BLaER1 treated with 17β-estradiol and CSF1 and Interleukin-3, amounts not matched to agents 10 nM and 100 nM (cell line): Measurements from ENCODE around the gene FKBP3.

Experiments used
- H3K27ac ChIP-seq, 11 experiments: shearing (Covaris generic); formaldehyde crosslinking; 2 replicates each; pipeline ENCODE4 v1.8.1; 2022
- H3K27me3 ChIP-seq, 11 experiments: shearing (Covaris generic); formaldehyde crosslinking; 2 replicates each; pipeline ENCODE4 v1.8.1; 2022
- H3K36me3 ChIP-seq, 11 experiments: shearing (Covaris generic); formaldehyde crosslinking; 2 replicates each; pipeline ENCODE4 v1.8.1; 2022
- H3K4me1 ChIP-seq, 10 experiments: shearing (Covaris generic); formaldehyde crosslinking; 2 replicates each; pipeline ENCODE4 v1.8.1; 2022
- H3K4me2 ChIP-seq, 11 experiments: shearing (Covaris generic); formaldehyde crosslinking; 2 replicates each; pipeline ENCODE4 v1.8.1; 2022
- H3K4me3 ChIP-seq, 10 experiments: shearing (Covaris generic); formaldehyde crosslinking; 2 replicates each; pipeline ENCODE4 v1.8.1; 2022
- H3K9ac ChIP-seq, 11 experiments: shearing (Covaris generic); formaldehyde crosslinking; 2 replicates each; pipeline ENCODE4 v1.8.1; 2022
- H3K9me3 ChIP-seq, 11 experiments: shearing (Covaris generic); formaldehyde crosslinking; replicated peaks in 1 of 11; 2 replicates each; pipeline ENCODE4 v1.8.1; 2022
- H4K20me1 ChIP-seq, 11 experiments: shearing (Covaris generic); formaldehyde crosslinking; 2 replicates each; pipeline ENCODE4 v1.8.1; 2022
- Cebpa-rat ChIP-seq, 11 experiments: shearing (Covaris generic); IDR thresholded peaks; 2 replicates each; pipeline ENCODE4 v1.8.1; 2022

The FKBP3 gene

DNA sequence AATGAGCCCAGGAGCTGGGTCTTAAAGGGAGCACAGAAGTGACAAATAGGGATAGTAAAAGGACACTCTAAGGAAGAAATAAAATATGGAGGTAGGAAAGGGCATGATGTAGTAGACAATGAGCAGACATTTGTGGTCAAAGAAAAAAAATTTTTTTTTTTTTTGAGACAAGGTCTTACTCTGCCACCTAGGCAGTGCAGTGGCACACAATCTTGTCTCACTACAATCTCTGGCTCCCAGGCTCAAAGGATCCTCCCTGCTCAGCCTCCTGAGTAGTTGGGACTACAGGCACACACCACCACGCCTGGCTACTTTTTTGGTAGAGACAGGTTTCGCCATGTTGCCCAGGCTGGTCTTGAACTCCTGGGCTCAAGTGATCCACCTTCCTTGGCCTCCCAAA lies 8.5 kb downstream of the FKBP3 start:
- H3K27me3 ChIP-seq: no peaks in the 10 kb centered on the region
- peaks cover 0 to 6% (median 1%) of the 10 kb centered on the region in 10 experiments; a peak in 8 of 20 replicates for H3K4me1 ChIP-seq
- H3K36me3 ChIP-seq: peaks cover 83 to 99% (median 86%) of the 10 kb centered on the region in 11 experiments
- H3K27ac ChIP-seq: no peak overlapping the region
- no peak overlapping the region for H3K4me3 ChIP-seq
- peaks cover 0 to 9% (median 0%) of the 10 kb centered on the region in 11 experiments; a peak in 4 of 22 replicates for H4K20me1 ChIP-seq
- TF ChIP-seq Cebpa-rat (IDR thresholded peaks at IDR 0.05): no peak
- H3K9me3 ChIP-seq: no peaks in the 10 kb centered on the region
- H3K9ac ChIP-seq: no peak overlapping the region
- no peak overlapping the region for H3K4me2 ChIP-seq

DNA sequence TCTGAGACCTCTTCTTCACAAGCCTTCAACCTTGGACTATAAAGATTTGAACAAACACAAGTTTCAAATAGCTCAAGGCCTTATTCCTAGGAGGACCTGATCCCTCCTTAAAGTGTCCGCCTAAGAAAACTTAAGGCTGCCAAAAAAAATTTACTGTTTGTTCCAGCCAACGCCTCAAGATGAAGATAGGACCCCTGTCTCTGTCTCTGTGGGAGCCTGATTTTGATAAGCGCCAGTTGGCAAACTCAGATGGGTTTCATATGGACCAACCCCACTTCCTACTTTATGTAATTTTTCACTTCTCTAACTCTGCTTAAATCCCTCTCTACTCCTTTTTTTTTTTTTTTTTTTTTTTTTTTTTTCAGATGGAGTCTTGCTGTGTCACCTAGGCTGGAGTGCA lies 11.0 kb downstream of the FKBP3 start:
- Histone ChIP-seq H3K9ac (no peak overlapping the region), H3K36me3 (peaks cover 88 to 100% (median 97%) of the 10 kb centered on the region in 11 experiments), H3K4me2 (no peak overlapping the region), H3K27ac (no peak overlapping the region), H3K4me1 (no peaks in the 10 kb centered on the region), H3K9me3 (no peaks in the 10 kb centered on the region), H3K4me3 (no peak overlapping the region), H4K20me1 (peaks cover 0 to 6% (median under 1%) of the 10 kb centered on the region in 11 experiments; a peak in 6 of 22 replicates), H3K27me3 (no peaks in the 10 kb centered on the region)
- no peak for TF ChIP-seq Cebpa-rat (IDR thresholded peaks at IDR 0.05)

DNA sequence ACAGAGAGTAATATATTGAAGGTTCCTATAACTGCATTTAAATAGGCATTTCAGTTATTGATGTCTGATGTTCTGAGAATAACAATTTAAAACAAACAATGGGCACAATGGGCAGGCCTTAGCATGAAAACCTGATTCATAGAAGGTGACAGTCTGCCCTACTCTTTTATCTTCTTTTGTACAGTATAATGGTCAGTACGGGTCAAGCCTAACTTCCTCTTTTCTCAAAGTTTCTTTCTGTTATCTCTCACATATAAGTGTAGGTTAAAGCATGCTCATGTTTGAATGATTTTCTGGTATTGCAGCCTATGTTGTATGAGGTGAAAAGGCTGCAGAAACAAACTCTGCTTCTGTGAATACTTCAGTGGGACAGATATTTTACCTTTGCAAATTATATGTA lies 14.2 kb downstream of the FKBP3 start:
- Histone ChIP-seq H4K20me1 (peaks cover 0 to 16% (median 4%) of the 10 kb centered on the region in 11 experiments; a peak in 10 of 22 replicates), H3K4me3 (no peak overlapping the region), H3K27me3 (no peaks in the 10 kb centered on the region), H3K4me1 (no peaks in the 10 kb centered on the region), H3K4me2 (no peak overlapping the region), H3K27ac (no peak overlapping the region), H3K9me3 (no peaks in the 10 kb centered on the region), H3K36me3 (peaks cover 89 to 100% (median 99%) of the 10 kb centered on the region in 11 experiments), H3K9ac (no peak overlapping the region)
- no peak for TF ChIP-seq Cebpa-rat (IDR thresholded peaks at IDR 0.05)

DNA sequence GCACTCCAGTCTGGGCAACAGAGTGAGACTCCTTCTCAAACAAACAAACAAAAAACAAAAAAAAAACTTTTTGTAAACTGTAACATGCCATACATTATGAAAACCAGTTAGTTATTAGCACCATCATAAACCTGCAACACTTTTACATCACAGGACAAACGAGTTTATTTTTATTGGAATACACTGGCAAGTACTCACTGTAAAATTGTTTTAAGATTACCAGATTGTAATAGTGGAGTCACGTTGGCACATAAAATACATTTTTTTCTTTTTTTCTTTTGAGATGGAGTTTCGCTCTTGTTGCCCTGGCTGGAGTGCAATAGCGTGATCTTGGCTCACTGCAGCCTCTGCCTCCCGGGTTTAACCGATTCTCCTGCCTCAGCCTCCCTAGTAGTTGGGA lies 15.7 kb downstream of the FKBP3 start:
- peaks cover 88 to 100% (median 99%) of the 10 kb centered on the region in 11 experiments for H3K36me3 ChIP-seq

DNA sequence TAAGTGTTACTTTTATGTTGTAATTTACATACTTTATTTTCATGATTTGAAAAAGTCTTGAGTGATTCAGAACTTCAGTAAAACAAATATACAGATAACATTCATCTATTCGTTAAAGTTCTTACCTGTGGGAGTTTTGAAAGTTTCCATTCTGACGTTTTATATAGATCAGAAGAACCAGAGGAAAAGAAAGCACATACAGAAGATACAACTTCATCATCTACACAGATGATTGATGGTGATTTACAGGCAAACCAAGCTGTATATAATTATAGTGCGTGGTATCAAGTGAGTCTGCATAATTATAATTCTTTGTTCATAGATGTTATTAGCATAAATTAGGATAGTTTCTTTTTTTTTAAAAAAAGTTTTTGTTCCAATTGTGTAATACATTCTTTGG lies 20.0 kb downstream of the FKBP3 start:
- H3K4me3 ChIP-seq: no peak overlapping the region
- no peak overlapping the region for H3K27ac ChIP-seq
- H3K4me2 ChIP-seq: no peak overlapping the region
- no peak for TF ChIP-seq Cebpa-rat (IDR thresholded peaks at IDR 0.05)
- H3K9me3 ChIP-seq: no peaks in the 10 kb centered on the region
- H3K4me1 ChIP-seq: no peaks in the 10 kb centered on the region
- H3K9ac ChIP-seq: no peak overlapping the region
- peaks cover 94 to 100% (median 98%) of the 10 kb centered on the region in 11 experiments for H3K36me3 ChIP-seq
- peaks cover 0 to 23% (median 7%) of the 10 kb centered on the region in 11 experiments; a peak in 11 of 22 replicates for H4K20me1 ChIP-seq
- no peaks in the 10 kb centered on the region for H3K27me3 ChIP-seq

More for the DNA sequence above, 15.7 kb downstream of the FKBP3 start:
- Histone ChIP-seq H3K9ac (no peak overlapping the region), H4K20me1 (peaks cover 0 to 17% (median 4%) of the 10 kb centered on the region in 11 experiments; a peak in 12 of 22 replicates), H3K4me2 (no peak overlapping the region), H3K4me1 (no peaks in the 10 kb centered on the region), H3K27ac (no peak overlapping the region), H3K4me3 (no peak overlapping the region), H3K27me3 (no peaks in the 10 kb centered on the region), H3K9me3 (no peaks in the 10 kb centered on the region)
- no peak for TF ChIP-seq Cebpa-rat (IDR thresholded peaks at IDR 0.05)

DNA sequence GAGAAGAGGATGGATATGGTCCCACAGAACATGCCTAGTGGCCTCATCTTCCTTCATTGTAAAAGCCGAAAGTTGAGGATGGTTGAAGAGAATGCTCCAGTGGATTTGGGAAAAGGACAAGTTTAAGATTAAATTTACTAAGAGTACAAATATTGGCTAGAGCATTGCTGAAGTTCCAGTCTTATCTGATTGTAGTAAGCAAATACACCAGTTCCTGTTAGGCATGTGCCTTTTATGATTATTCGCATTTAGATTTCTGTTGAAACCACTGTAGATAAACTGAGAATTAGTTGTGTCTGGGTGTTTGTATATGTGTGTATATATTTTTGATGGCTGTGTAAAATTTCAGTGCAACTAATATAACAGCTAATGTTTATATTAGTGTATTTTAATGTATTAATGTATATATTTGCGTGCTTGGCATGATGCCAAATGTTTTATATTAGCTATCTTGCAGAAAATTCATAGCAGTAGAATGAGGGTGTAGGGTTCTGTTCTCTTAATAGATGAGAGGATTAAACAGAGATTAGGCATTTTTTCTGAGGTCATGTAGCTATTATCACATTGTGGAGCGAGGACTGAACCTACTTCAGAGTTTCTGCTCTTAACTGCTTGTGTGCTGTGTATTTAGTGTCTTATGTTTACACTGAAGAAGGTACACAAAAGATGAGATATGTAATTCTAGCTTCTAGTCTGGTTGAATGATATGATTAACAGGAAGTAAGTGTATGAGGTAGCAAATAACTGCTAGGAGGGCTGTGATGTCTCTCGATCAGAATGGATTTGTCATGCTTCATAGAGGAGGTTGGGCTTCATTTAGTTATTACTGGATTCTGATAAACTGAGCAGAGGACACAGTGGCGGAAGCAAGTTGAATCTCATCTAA lies 21.1 kb downstream of the FKBP3 start:
- Histone ChIP-seq H3K27me3 (no peaks in the 10 kb centered on the region), H3K4me1 (no peaks in the 10 kb centered on the region), H3K9me3 (no peaks in the 10 kb centered on the region), H4K20me1 (peaks cover 0 to 23% (median 7%) of the 10 kb centered on the region in 11 experiments; a peak in 11 of 22 replicates), H3K4me2 (no peak overlapping the region), H3K27ac (no peak overlapping the region), H3K4me3 (no peak overlapping the region), H3K9ac (no peak overlapping the region), H3K36me3 (peaks cover 90 to 100% (median 95%) of the 10 kb centered on the region in 11 experiments)
- TF ChIP-seq Cebpa-rat (IDR thresholded peaks at IDR 0.05): no peak

DNA sequence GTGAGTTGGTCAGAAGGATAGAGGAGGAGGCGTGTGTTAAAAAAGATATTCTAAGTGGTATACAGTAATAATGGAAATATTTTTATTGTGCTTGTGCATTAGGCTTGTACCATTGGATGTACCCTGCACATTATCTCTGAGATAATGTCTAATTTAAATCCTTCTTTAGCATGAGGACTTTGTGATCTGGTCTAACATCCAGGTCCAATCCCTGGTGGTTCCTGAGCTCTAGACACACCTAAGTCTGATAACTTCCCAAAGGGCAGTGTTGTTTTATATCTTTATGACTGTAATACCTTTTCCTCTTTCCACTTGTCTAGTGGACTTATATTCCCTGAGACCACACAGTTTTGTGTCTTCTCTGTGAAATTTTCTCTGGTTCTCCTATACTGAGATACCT lies 29.7 kb downstream of the FKBP3 start:
- Histone ChIP-seq H3K9ac (no peak overlapping the region), H3K4me2 (no peak overlapping the region), H3K9me3 (no peaks in the 10 kb centered on the region), H3K4me1 (no peaks in the 10 kb centered on the region), H3K36me3 (peaks cover 73 to 100% (median 93%) of the 10 kb centered on the region in 11 experiments), H4K20me1 (peaks cover 0 to 26% (median 5%) of the 10 kb centered on the region in 11 experiments; a peak in 12 of 22 replicates), H3K4me3 (no peak overlapping the region), H3K27ac (no peak overlapping the region), H3K27me3 (no peaks in the 10 kb centered on the region)
- TF ChIP-seq Cebpa-rat (IDR thresholded peaks at IDR 0.05): no peak

DNA sequence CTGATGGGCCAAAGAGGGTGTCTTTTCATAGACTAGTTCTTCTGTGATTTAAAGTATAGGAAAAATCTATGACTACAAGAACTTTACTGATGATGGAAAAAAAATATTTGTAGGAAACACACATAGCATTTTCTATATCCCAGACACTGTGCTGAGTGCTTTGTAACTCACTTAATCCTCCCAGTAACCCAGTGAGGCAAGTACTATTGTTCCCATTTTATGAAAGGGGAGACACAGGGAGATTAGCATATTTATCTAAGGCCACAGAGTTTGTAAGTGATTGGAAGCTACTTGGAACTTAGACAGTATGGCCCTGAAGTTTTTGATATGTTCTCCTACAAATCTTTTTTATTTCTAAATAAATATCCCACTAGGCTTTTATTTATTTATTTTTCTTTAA lies 30.5 kb downstream of the FKBP3 start:
- no peak overlapping the region for H3K4me2 ChIP-seq
- no peak for TF ChIP-seq Cebpa-rat (IDR thresholded peaks at IDR 0.05)
- no peak overlapping the region for H3K27ac ChIP-seq
- H3K27me3 ChIP-seq: no peaks in the 10 kb centered on the region
- H3K9me3 ChIP-seq: no peaks in the 10 kb centered on the region
- H4K20me1 ChIP-seq: peaks cover 0 to 29% (median 5%) of the 10 kb centered on the region in 11 experiments; a peak in 12 of 22 replicates
- no peak overlapping the region for H3K4me3 ChIP-seq
- H3K9ac ChIP-seq: no peak overlapping the region
- H3K36me3 ChIP-seq: peaks cover 74 to 100% (median 93%) of the 10 kb centered on the region in 11 experiments
- no peaks in the 10 kb centered on the region for H3K4me1 ChIP-seq

DNA sequence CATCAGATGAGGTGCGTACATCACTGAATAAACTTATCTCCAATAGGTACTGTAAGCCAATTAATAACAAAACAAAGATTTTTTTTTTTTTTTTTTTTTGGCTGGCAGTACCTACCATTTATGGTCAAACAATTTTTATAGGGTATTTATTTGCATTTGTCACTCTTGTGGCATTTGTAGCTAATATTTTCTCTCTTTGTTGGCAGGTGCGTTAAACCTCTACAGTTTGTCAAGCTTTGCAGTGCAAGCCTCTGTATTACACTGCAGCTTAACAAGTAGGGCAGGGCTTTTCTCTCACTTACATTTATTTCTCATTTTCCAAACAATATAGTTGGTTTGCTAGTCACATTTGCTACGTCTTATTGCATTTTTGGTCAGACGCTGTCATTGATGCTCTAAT lies 38.1 kb downstream of the FKBP3 start:
- H3K9ac ChIP-seq: no peak overlapping the region
- H3K4me3 ChIP-seq: no peak overlapping the region
- 0 out of 20 replicates have a peak, but pooled peaks cover 0 to 8% (median 0%) of the 10 kb centered on the region in 10 experiments for H3K4me1 ChIP-seq
- H3K27ac ChIP-seq: no peak overlapping the region
- H3K27me3 ChIP-seq: no peaks in the 10 kb centered on the region
- peaks cover 66 to 97% (median 83%) of the 10 kb centered on the region in 11 experiments for H3K36me3 ChIP-seq
- peaks cover 22 to 76% (median 54%) of the 10 kb centered on the region in 11 experiments; a peak in 20 of 22 replicates for H4K20me1 ChIP-seq
- no peak overlapping the region for H3K4me2 ChIP-seq
- no peaks in the 10 kb centered on the region for H3K9me3 ChIP-seq
- TF ChIP-seq Cebpa-rat (IDR thresholded peaks at IDR 0.05): no peak
